ENCODE results near the gene GRID1. TPM values are rescaled to one million over a fixed set of nuclear protein-coding genes. Genes with fewer than 3 reads are reported as not detected.
A peak's percentile ranks its signal among the peaks of the same experiment; 100 is the strongest.

The GRID1 gene
- total and polyA plus RNA-seq, 9 of the 15 experiments (the other 6 are each of a cell fraction or from before 2014, with no cell fraction given) = 0.01 to 7.2 (median 1.2) TPM

DNA sequence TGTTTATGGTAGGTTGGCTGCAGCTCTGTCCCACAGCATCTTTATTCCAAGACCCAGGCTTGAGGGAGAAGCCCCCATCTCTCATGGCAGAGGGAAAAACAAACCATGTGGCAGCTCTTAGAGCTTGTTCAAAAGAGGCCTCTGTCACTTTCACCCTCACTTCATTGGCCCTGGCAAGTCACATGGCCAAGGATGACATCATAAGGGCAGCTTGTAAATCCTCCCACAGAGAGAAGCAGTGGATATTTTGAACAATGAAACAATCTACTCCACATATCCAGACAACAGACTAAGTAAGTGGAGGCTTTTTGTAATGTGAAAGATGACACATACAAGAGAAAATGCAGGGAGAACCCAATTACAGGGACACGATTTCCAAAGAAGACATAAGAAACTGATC is 108.1 kb downstream of the GRID1 start:
- FAIRE-seq (no peak), ATAC-seq (no peak), DNase-seq (ENCODE audit: extremely low read depth in 1 of 4, low spot score in 3 of 4) (peak in 2 of 4 experiments; percentile 23 to 28)
- no peak overlapping the region for H3K4me2 ChIP-seq (ENCODE audit: insufficient read depth, low read length)
- no TSS peak for BruUV-seq (replicated peaks)
- intact Hi-C loops (cut with micrococcal nuclease) = no loop called here
- no peaks in the 10 kb centered on the region for H3K9me1 ChIP-seq (ENCODE audit: control insufficient read depth, insufficient read depth, low read length)
- H3K79me2 ChIP-seq (ENCODE audit: control insufficient read depth, insufficient read depth, low read length) = no peaks in the 10 kb centered on the region
- 0% methylated on average over 1 of the region's 1 CpG for WGBS (ENCODE audit: insufficient coverage, low coverage, missing lambda C conversion rate)
- TF ChIP-seq, protein P1, sequence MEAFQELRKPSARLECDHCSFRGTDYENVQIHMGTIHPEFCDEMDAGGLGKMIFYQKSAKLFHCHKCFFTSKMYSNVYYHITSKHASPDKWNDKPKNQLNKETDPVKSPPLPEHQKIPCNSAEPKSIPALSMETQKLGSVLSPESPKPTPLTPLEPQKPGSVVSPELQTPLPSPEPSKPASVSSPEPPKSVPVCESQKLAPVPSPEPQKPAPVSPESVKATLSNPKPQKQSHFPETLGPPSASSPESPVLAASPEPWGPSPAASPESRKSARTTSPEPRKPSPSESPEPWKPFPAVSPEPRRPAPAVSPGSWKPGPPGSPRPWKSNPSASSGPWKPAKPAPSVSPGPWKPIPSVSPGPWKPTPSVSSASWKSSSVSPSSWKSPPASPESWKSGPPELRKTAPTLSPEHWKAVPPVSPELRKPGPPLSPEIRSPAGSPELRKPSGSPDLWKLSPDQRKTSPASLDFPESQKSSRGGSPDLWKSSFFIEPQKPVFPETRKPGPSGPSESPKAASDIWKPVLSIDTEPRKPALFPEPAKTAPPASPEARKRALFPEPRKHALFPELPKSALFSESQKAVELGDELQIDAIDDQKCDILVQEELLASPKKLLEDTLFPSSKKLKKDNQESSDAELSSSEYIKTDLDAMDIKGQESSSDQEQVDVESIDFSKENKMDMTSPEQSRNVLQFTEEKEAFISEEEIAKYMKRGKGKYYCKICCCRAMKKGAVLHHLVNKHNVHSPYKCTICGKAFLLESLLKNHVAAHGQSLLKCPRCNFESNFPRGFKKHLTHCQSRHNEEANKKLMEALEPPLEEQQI (IDR thresholded peaks at IDR 0.05) = no peak
- TF ChIP-seq, protein P2, sequence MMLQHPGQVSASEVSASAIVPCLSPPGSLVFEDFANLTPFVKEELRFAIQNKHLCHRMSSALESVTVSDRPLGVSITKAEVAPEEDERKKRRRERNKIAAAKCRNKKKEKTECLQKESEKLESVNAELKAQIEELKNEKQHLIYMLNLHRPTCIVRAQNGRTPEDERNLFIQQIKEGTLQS (IDR thresholded peaks at IDR 0.05) = peak; percentile 24; the same call in 1 of the 2 replicates
- TF ChIP-seq, protein P2 (CRISPR knock-in tag; conservative IDR thresholded peaks at IDR 0.05) = no peak
- TF ChIP-seq MYNN (IDR thresholded peaks at IDR 0.05) (no peak), MYNN (CRISPR knock-in tag; IDR thresholded peaks at IDR 0.05) (no peak), NFYB (IDR thresholded peaks at IDR 0.05; ENCODE audit: extremely low read depth, insufficient read length) (peak; percentile 46), KDM4B (IDR thresholded peaks at IDR 0.05; ENCODE audit: borderline replicate concordance in 2 of 2, low read depth in 1 of 2) (no peak), CBFA2T2 (conservative IDR thresholded peaks at IDR 0.05) (no peak)
- TF ChIP-seq, protein P3, sequence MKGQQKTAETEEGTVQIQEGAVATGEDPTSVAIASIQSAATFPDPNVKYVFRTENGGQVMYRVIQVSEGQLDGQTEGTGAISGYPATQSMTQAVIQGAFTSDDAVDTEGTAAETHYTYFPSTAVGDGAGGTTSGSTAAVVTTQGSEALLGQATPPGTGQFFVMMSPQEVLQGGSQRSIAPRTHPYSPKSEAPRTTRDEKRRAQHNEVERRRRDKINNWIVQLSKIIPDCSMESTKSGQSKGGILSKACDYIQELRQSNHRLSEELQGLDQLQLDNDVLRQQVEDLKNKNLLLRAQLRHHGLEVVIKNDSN (CRISPR knock-in tag; IDR thresholded peaks at IDR 0.05) = 0 out of 2 replicates have a peak, but pooled peaks have one; percentile 26
- TF ChIP-seq, protein P4, sequence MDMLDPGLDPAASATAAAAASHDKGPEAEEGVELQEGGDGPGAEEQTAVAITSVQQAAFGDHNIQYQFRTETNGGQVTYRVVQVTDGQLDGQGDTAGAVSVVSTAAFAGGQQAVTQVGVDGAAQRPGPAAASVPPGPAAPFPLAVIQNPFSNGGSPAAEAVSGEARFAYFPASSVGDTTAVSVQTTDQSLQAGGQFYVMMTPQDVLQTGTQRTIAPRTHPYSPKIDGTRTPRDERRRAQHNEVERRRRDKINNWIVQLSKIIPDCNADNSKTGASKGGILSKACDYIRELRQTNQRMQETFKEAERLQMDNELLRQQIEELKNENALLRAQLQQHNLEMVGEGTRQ (CRISPR knock-in tag; IDR thresholded peaks at IDR 0.05) = peak; percentile 68
- H3K27me3 ChIP-seq (ENCODE audit: control insufficient read depth in 2 of 2, insufficient read depth in 2 of 2, low read length in 2 of 2) = peaks cover 0 to 6% of the 10 kb centered on the region in 2 experiments; a peak in 1 of 5 replicates
- H3K4me1 ChIP-seq (replicated peaks in 1 of 2; ENCODE audit: control insufficient read depth in 2 of 2, insufficient read depth in 2 of 2, low read length in 2 of 2) = peaks cover 0 to 4% of the 10 kb centered on the region in 2 experiments; a peak in 1 of 5 replicates
- no peaks in the 10 kb centered on the region for H4K20me1 ChIP-seq (replicated peaks; ENCODE audit: control insufficient read depth, insufficient read depth, low read length)
- H3K36me3 ChIP-seq (ENCODE audit: control insufficient read depth, insufficient read depth, low read length) = no peaks in the 10 kb centered on the region
- H2AFZ ChIP-seq (ENCODE audit: low read depth, low read length) = no peak overlapping the region
- H3K9me3 ChIP-seq (replicated peaks; ENCODE audit: control insufficient read depth, insufficient read depth, low read depth, low read length) = no peaks in the 10 kb centered on the region
- POLR2A ChIA-PET = no interaction called here
- in situ Hi-C loops (cut with MboI) = no loop called here
- H3K4me3 ChIP-seq = no peak overlapping the region
- no peak overlapping the region for H3K9ac ChIP-seq (ENCODE audit: insufficient read depth in 1 of 2, low read depth in 2 of 2, low read length in 2 of 2)
- CTCF ChIA-PET (ENCODE audit: low intra/inter-chr PET ratio) = no interaction called here
- no peak overlapping the region for H3K27ac ChIP-seq (ENCODE audit: extremely low read depth, low read depth, low read length)
